GM12892 (cell line): Measurements from ENCODE around the gene POLR3A.

Experiments
- POLR2A ChIP-seq: IDR thresholded peaks from 2 replicates; pipeline ENCODE4 v1.6.1; 2011; ENCODE audit warnings: low read depth, low read length, control low read depth
- POLR2AphosphoS5 ChIP-seq: IDR thresholded peaks from 2 replicates; pipeline ENCODE4 v1.6.1; 2011; ENCODE audit warnings: low read depth, low read length, control low read depth
- TAF1 ChIP-seq: IDR thresholded peaks from 2 replicates; pipeline ENCODE4 v1.6.1; 2011; ENCODE audit warnings: low read depth, mild to moderate bottlenecking, control low read depth, low read length, borderline replicate concordance

GRCh38 chr10:78078539-78079330 is 49.4 kb upstream of the POLR3A start:
- TF ChIP-seq TAF1: no peak
- no peak for TF ChIP-seq POLR2A
- no peak for TF ChIP-seq POLR2AphosphoS5
